ENCODE measurements around the gene GRIA1. TPM values are rescaled to one million over a fixed set of nuclear protein-coding genes. Genes with fewer than 3 reads are reported as not detected.
"Not testable (repeated sequence)": the region's sequence is repeated elsewhere in the genome, so short reads cannot be mapped to it uniquely, and the experiment has no call there.

Gene GRIA1
- total RNA-seq, 1 donor from 2014 or later: not detected

- intact Hi-C loops (cut with DNase I): no loop called here
- ATAC-seq: no peak
- DNase-seq (ENCODE audit: missing footprints): no peak
Observed at GRCh38 chr5:153829510-153830065, 339.1 kb downstream of the GRIA1 start.

- no peak for DNase-seq (ENCODE audit: missing footprints)
- intact Hi-C loops (cut with DNase I): no loop called here
- ATAC-seq: no peak
Observed at GRCh38 chr5:153831973-153832372, 341.5 kb downstream of the GRIA1 start.

- DNase-seq (ENCODE audit: missing footprints): no peak
- no peak for ATAC-seq
- intact Hi-C loops (cut with DNase I): no loop called here
Observed at GRCh38 chr5:153835891-153836515, 345.5 kb downstream of the GRIA1 start.

- intact Hi-C loops (cut with DNase I); ATAC-seq; DNase-seq (ENCODE audit: missing footprints): not testable (repeated sequence)
Observed at GRCh38 chr5:153849303-153850113, 359.0 kb downstream of the GRIA1 start.

GRCh38 chr5:153860195-153860886 is 369.9 kb downstream of the GRIA1 start:
- no peak for ATAC-seq
- intact Hi-C loops (cut with DNase I): no loop called here
- no peak for DNase-seq (ENCODE audit: missing footprints)

- ATAC-seq; DNase-seq (ENCODE audit: missing footprints); intact Hi-C loops (cut with DNase I): not testable (repeated sequence)
Observed at GRCh38 chr5:153862906-153863305, 372.4 kb downstream of the GRIA1 start.
